Bone marrow (tissue), 2 donors: ENCODE data around the gene DYRK2.

Experiments used
- DNase-seq, 2 donors: peaks; one replicate each; lab custom pipeline; 2025; lab: John Stamatoyannopoulos, UW

Gene DYRK2

DNA sequence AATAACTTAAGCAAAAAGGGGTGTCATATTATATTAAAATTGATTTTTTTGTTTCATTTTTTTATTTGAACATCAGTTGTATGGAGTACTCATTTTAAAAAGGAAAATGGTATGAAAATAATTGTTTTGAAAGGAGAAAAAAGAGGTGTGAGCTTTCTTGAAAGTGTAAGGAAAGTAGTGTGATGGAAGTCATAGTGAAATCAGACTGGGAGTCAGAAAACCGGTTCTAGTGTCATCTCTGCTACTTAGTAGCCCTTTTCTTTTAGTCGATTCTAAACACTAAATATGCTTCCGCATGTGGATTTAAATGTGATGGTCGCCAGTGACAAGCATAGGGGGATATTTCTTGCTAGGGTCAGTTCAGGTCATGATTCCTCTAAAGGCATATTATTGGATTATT, 1.8 kb upstream of the DYRK2 start:
- DNase-seq = no peak

DNA sequence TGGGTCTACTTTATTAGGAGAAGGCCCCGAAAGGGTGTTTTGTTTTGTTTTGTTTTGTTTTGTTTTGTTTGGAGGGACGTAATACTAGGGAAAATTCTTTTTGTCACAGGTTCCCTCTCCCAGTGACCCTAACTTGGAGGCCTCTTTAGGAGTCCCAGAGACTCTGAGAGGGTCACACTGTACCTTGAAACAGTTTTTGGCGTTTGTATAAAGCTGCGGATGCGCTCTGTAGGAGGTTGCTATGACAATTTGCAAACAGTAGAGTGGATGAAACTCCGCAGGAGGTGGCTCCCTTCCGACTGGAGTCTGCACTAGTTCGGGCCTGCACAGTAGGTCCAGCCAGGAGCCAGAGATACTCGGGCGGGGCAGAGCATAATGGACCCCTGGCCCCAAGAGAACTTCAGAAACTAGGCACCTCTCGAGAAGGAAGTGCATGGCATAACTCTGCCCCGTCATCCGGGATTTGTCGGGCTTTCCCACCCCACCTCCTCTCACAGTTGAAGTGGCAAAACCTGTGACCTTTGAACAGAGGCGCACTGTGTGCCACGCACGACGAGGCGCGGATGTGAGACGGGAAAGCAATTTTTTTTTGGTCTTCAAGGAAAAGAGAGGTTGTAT, 1.3 kb upstream of the DYRK2 start:
- DNase-seq = no peak

DNA sequence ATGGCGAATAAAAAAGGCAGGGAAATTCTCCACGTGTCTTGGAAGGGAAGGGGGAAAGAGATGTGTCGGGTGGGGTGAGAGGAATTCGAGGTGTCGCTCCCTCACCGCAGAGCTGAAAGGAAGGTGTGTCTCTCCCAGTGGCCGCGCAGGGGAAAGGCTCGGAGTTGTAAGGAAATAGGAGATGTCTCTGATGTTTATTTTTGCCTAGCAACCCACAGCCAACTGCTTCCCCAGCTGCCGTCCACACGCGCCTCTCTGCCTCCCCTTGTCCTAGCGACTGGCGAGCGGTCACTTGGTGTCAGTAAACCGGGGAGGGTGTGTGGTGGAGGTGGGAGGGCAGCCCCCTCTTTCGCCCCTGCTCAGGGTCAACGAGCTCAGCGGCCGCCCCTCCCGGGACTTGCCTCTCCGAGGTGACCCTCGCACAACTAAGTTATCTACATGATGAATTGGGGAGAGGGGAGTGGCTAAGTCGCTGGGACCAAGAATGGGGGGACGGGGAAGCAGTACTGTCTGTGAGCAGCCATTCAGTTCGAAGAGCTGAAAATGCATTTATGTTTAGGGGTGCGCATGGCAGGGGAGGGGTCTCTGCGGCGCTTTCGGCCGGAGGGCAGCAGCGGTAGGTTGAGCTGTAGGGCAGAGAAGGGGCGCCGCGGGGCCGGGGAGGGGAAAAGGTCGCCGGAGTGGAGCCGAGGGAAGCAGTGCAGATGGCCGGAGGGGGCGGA, 585 bp upstream of the DYRK2 start:
- DNase-seq = peak; percentile 59 to 64

DNA sequence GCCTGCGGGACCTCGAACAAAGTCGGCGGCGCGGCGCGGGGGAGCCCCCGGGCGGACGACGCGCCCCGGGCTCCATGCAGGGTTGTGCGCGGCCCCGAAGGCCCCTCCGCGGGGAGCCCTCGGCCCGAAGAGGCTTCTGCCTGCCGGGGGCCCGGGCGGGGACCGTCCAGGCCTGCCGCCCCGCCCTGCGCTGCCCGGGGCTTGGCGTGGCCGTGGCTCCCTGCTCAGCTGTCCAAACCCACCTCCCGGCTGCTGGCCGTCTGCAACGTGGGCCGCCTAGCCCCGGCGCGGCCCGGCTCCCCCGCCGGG, 670 bp downstream of the DYRK2 start:
- DNase-seq = no peak

DNA sequence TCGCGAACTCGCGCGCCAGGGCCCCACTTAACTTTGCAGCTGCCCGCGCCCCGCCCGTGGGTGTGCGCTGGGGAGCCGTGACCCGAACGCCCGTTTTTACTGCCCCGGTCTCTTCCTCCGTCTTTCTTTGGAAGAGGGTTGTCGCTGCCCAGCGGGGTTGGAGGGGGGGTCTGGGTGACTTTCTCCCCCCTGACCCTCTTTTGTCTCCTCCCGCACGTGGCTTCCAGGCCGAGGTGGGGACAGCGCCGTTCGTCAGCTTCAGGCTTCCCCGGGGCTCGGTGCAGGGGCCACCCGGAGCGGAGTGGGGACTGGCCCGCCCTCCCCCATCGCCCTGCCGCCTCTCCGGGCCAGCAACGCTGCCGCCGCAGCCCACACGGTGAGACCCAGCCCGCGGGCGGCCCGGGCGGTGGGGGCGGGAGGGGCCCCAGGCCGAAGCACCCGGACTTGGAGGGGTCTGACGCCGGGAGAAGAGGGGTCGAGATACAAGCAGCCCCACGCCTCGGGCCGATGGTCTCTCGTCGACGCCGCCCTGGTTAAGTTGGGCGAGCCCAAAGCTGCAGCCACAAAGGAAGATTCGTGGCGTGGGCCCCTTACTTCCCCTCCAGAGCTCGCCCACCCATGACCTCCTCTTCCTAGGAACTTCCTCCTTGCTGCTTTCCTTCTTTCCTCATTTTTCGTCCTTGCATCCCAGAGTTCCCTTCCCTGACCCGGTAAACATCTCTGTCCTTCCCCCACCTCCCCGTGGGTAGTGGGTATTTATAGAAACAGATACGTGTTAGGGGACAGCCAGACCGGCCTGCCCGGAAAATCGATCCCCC, 1.2 kb downstream of the DYRK2 start:
- peak in 1 of 2 donors; percentile 33 for DNase-seq

DNA sequence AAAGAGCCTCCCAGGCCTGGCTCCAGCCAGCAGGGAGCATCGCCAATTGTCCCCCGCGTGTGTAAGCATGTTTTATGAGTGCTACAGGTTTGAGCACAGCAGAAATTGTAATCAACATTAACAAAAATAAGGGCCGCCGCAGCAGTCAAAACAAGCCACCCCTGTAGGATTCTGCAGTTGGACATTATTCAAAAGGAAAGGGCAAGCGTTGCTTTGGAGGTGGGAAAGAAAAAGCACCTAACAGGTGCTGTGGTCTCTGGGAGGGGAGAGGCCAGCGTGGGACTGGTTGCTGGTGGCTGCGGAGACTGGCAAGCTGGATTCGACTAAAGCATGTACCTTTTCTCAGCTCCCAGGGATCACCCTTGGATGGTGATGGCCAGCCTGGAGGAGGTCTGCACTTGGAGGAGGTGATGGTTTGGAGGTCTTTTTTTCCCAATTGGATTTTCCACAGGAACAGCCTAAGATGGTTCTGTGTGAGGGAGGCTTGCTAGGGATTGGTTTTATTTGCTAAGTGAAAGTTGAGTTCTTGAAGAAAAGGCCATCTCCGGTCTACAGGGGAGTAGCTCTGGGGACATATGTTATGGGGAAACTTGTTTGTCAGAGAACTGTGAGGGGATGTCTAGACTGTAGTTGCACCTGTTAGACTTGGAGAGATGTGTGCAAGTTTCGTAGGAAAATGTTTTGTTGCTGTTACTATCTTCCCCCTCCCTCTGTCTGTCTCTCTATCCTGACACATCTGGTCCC, 2.0 kb downstream of the DYRK2 start:
- DNase-seq = no peak

- peak in 1 of 2 donors; percentile 5 for DNase-seq
Observed at GRCh38 chr12:67651132-67651695, 2.7 kb downstream of the DYRK2 start.

DNA sequence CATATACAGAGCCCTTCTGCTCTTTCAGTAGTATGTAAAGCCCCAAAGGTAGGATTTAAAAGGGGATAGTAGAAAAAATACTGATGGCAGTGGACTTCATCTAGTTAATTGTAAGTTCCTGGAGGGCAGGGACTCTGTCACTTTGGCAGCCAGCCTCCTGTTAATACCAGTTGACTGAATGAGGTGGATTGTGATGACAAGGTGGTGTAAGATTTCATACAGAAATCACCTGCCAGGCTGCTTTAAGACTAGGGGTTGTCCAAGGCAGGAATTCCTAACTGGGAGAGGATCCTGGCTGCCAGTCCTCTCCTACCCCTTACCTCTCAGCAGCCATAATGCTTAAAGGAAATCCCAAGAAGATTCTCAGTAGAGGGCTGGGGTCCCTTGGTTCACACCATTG, 7.3 kb downstream of the DYRK2 start:
- no peak for DNase-seq

DNA sequence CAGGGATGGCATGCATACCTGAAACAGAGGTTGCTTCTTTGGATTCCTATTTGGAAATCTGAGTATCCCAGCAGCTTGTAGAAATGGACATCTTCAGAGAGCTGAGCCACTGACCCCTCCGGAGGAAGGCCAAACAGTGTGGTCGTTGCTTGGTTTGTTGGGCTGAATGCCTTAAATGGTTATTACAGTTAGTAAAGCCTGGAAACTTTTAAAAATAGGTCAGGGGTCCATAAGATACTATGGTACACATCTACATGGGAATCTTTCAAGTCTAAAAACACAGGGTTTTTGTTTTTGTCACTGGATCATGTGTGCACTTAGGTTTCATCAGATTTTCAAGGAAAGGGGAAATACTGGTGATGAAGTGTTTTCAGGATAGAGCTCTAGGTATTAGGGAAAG, 7.7 kb downstream of the DYRK2 start:
- DNase-seq = no peak

DNA sequence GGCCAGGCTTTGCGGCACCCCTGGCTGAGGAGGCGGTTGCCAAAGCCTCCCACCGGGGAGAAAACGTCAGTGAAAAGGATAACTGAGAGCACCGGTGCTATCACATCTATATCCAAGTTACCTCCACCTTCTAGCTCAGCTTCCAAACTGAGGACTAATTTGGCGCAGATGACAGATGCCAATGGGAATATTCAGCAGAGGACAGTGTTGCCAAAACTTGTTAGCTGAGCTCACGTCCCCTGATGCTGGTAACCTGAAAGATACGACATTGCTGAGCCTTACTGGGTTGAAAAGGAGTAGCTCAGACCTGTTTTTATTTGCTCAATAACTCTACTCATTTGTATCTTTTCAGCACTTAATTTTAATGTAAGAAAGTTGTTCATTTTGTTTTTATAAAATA, 9.9 kb downstream of the DYRK2 start:
- DNase-seq = no peak

DNA sequence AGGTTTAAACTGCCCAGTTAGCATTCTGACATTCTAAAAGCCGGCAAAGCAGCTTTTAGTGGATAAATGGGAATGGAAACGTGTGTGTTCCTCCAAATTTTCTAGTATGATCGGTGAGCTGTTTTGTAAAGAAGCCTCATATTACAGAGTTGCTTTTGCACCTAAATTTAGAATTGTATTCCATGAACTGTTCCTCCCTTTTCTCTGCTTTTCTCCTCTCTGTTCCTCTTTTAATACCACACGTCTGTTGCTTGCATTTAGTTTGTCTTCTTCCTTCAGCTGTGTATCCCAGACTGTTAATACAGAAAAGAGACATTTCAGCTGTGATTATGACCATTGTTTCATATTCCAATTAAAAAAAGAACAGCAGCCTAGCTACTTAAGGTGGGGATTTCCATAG, 10.7 kb downstream of the DYRK2 start:
- no peak for DNase-seq

GRCh38 chr12:67661311-67662021, 12.9 kb downstream of the DYRK2 start:
- DNase-seq = peak in 1 of 2 donors; percentile 47

- DNase-seq = no peak
Observed at GRCh38 chr12:67662910-67663538, 14.5 kb downstream of the DYRK2 start.

DNA sequence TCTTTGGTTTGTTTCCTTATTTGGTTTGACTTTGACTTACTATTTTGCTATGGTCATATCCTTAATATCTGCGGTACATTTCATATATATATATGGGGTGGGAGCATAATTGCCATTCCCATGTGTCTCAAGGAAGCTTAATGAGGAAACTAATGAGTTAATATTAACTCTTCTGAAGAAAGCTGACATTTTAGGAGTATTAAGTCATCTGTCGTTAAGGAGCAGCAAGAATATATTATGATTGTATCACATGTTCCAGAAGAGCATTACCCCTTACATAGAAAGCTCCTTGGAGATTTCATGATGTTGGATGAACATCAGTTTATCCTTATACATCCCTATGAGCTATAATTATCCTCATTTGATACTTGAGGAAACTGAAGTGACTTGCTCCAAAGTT, 15.6 kb downstream of the DYRK2 start:
- no peak for DNase-seq

GRCh38 chr12:67665679-67666078, 17.1 kb downstream of the DYRK2 start:
- no peak for DNase-seq

DNA sequence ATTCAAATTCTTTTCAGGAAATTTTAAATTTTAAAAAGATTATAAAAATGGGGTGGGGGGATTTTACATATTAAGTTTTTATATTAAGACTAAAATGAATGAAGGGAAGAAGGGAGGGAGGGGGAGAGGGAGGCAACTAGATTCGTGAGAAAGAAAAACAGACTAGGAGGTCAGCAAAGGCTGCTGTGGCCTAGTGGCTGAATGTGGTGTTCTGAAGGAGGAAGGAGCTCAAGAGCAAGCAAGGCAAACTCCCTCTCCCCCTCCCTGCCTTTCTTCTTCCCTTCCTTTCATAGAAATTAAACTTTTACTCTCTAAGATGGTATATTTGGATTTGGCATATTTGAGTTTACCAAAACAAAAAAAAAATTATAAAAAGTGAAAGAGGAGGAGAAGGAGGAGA, 18.1 kb downstream of the DYRK2 start:
- peak in 1 of 2 donors; percentile 14 for DNase-seq

DNA sequence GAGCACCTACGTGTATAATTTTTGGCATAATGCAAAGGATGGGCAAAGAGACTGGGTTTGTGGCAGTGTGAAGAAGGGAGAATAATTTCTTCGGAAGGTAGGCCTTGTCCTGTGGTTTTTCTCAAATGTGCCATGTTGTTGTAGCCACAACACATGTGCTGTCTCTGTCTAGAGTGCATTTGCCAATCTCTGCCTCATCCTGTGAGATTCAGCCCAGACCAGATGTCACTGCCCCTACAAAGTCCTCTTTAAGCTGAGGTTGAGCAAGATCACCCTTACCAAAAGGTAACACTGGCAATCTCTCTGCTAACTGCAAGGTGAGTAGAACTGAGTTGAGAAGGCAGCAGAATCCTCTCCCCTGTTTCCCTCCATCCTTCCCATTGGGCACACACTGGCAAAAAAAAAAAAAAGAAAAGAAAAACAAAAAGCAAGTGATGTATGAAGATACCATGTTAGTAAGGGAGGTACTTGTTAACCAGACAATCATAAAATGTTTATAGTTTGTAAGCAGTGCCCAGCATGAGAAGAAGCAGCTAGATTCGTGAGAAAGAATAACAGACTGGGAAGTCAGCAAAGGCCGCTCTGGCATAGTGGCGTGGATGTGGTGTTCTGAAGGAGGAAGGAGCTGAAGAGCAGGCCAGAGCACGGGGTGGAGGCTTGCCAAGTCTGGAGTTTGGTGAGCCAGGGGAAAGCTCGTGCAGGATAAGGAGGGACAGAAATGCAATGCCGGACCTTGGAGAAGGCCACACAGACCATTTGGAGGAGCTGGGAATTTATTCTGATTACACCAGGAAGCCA, 18.9 kb downstream of the DYRK2 start:
- no peak for DNase-seq

DNA sequence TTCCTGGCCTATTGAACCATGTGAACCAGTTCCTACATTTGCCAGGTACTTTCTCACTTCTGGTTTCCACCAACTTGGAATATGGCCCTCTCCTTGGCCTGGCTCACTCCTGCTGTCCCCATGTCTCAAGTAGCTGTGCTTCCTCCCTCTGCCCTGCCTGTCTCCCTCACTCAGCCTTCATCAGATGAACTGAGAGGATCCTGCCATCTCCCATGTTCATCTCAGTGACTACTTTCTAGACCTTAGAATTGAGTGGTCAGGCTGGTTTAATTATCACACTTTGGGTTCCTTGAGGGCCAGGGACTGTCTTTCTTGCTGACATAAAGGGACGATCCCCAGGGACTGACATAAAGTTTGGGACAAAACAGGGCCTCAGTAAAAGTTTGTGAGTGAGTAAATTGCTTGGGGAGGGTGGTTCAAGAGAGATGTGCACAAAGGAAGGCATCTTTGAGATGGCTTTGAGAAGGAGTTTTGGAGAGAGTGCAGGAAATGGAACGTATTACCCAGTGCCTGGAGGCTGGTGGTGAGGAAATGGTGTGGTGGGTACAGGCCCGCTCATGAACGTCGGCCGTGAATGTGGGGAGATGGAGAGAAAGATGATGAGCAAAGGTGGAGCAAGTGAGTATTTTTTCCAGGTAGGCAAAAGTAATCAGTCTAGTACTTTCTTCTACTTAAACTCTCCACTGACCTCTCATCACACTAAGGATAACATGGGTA, 20.8 kb downstream of the DYRK2 start:
- DNase-seq = no peak

GRCh38 chr12:67669934-67670631, 21.5 kb downstream of the DYRK2 start:
- DNase-seq = no peak
